Heart left ventricle (tissue), 16 donors: Measurements from ENCODE around the gene COPS7B. TPM values are rescaled to one million over a fixed set of nuclear protein-coding genes. Genes with fewer than 3 reads are reported as not detected.
A peak's percentile ranks its signal among the peaks of the same experiment; 100 is the strongest.

Experiments
- ATAC-seq, 4 donors: fragments of 200-7000 bp; cut with Tn5 transposase; one replicate each; pipeline ENCODE4 v1.9.1; 2020 to 2022; ENCODE audit warnings: moderate library complexity in 4 of 4, mild to moderate bottlenecking in 3 of 4, moderate number of reproducible peaks in 1 of 4
- DNase-seq, 5 donors: peaks; one replicate each; pipeline ENCODE4 v3.0.0-alpha.2; 2020
- H3K27ac ChIP-seq, 12 donors: fragments of 200-600 bp; sonication (generic) in 4 of 12; one replicate each; pipeline versions ENCODE4 v1.5.0 to v1.8.0; 2016 to 2022; ENCODE audit warnings: mild to moderate bottlenecking in 2 of 12
- H3K27me3 ChIP-seq, 9 donors: fragments of 200-600 bp; sonication (generic) in 2 of 9; one replicate each; pipeline versions ENCODE4 v1.5.1 to v1.8.0; 2016 to 2022; ENCODE audit warnings: mild to moderate bottlenecking in 3 of 9
- H3K36me3 ChIP-seq, 9 donors: fragments of 200-600 bp; sonication (generic) in 2 of 9; one replicate each; pipeline versions ENCODE4 v1.5.0 to v1.8.0; 2018 to 2022; ENCODE audit warnings: mild to moderate bottlenecking in 2 of 9
- H3K4me1 ChIP-seq, 12 donors: fragments of 200-600 bp; sonication (generic) in 4 of 12; one replicate each; pipeline versions ENCODE4 v1.5.0 to v1.8.0; 2016 to 2022; ENCODE audit warnings: mild to moderate bottlenecking in 3 of 12
- H3K4me3 ChIP-seq, 12 donors: fragments of 200-600 bp; sonication (generic) in 4 of 12; one replicate each; pipeline versions ENCODE4 v1.5.0 to v1.8.0; 2017 to 2022; ENCODE audit warnings: mild to moderate bottlenecking in 9 of 12, moderate library complexity in 4 of 12
- H3K9me3 ChIP-seq, 12 donors: fragments of 200-600 bp; sonication (generic) in 4 of 12; one replicate each; pipeline versions ENCODE4 v1.5.0 to v1.8.0; 2016 to 2022; ENCODE audit warnings: mild to moderate bottlenecking in 1 of 12
- POLR2A ChIP-seq, 2 donors: fragments of 450-650 bp; IDR thresholded peaks; one replicate each; pipeline ENCODE4 v1.6.1; 2017; ENCODE audit warnings: antibody characterized with exemption in 2 of 2, mild to moderate bottlenecking in 2 of 2, moderate library complexity in 2 of 2
- WGBS, 4 donors: extraction: QIAGEN DNeasy Blood & Tissue Kit in 2 of 4; methylation state at CpG; one replicate each; pipeline versions ENCODE4 v1.1.5 to v1.1.7; 2013 to 2018; 5-methylcytosine and 5-hydroxymethylcytosine counted together
- intact Hi-C, 10 donors: fragments of 100-400 bp; cut with DNase I; formaldehyde crosslinking; loops; one replicate each; pipeline versions ENCODE4 v1.11.1 to v1.14.2; 2022
- polyA plus RNA-seq, 2 donors: library from polyadenylated mRNA; stranded (reverse); fragments of 200-250 nt; gene quantifications; one replicate each; pipeline ENCODE4 v1.2.3, GENCODE V29; 2013
- total RNA-seq, 9 donors: library from RNA; depleted of rRNA in 2 of 9; stranded (reverse); fragments of >200 nt in 2 of 9; fragmentation: NEBNext Ultra II Directional in 3 of 9; extraction: Animal tissue kit (Norgen Biotek cat#: 25700) in 3 of 9; gene quantifications; one replicate each; pipeline versions ENCODE4 v1.1.0 to v1.2.4, GENCODE V29; 2016 to 2023
- TF ChIP-seq, protein P1 (sequence below), 12 donors: fragments of 200-600 bp; sonication (generic) in 4 of 12; IDR thresholded peaks; one replicate each; pipeline versions ENCODE4 v1.5.0 to v1.8.0; 2018 to 2022; ENCODE audit warnings: antibody characterized with exemption in 12 of 12, mild to moderate bottlenecking in 5 of 12
- donor health status: ischemic (EF 13 %, LVEDD 7.1; RV severe dilation, severe dysfunction).
- donor health status: healthy with polysubstance abuse.
- donor health status: DM: no; HTN: yes; CAD: no.
- donor health status: DM: no; HTN: no; CAD: no.
- donor health status: ischemic (EF 25% LVEDD 6.9; RV normal size, moderate dysfunction).
- donor health status: ischemic (EF 25% LVEDD 5.7; RV mildly dilated, moderate dysfunction).
- donor health status: healthy.
- donor health status: DM: yes; HTN: yes; CAD: no.
- donor health status: ischemic (EF 35%, LVEDD 5.7; RV mildly dilated, moderate dysfunction).
- donor health status: nonischemic (EF 11% LVEDD 7.7; RV severe dilation, severe dysfunction).
- donor health status: DM: yes; HTN: yes; CAD: no.
- donor health status: PGD.
- donor health status: ischemic (EF 29% LVEDD 5.4; RV normal size, mild dysfunction).
- donor health status: nonischemic (EF 23%, LVEDD 6.1; RV moderate dilation, normal function).

Gene COPS7B
- total and polyA plus RNA-seq, 11 donors: 12.3 to 27.7 (median 18.9) TPM

DNA sequence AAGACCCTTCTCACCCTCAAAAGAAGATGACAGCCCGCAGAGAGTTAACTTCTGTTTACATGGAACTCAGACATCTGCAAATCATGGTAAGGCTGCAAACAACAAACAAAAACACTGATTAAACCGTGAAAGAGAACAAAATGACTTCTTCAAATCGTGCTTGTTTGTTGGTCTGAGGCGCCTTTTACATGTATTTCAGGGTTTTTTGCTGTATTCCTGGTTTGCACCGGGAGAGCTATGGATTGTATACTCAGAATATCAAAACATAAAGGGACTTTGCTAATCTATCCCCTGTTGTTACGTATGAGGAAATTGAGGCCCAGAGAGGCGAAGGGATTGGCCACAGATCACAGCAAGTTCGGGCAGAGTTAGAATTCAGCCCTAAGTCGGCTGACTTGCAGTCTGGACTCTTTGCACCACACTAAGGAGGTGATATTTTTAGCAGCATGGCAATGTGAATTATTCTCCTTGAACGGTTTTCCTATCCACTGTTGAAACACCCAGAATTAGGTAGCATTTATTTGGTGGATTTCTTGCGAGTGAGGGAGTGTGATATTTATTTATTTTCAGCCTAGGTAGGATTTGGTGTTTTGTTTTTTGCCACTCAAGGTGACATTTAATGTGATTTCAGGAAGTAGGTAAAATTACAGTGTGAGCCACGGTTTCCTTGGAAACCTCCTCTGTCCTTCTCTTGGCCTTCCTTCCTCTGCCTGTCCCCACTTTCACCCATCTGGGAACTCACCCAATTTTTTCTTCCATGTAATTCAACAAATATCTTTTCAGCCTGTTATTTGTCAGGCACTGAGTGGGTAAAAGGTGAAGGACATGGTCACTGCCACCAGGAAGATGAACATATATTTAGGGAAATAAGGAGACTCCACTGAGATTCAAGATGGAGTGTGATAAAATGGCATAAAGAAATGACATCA lies 4.2 kb upstream of the COPS7B start:
- intact Hi-C loops: loop anchor here in 4 of 10 donors (5.0 to 10.0 kb wide), 4 partner anchors 75 to 177 kb away; partner anchors contain the start of gene PTMA (in 1 of the 4)
- TF ChIP-seq, protein P1, sequence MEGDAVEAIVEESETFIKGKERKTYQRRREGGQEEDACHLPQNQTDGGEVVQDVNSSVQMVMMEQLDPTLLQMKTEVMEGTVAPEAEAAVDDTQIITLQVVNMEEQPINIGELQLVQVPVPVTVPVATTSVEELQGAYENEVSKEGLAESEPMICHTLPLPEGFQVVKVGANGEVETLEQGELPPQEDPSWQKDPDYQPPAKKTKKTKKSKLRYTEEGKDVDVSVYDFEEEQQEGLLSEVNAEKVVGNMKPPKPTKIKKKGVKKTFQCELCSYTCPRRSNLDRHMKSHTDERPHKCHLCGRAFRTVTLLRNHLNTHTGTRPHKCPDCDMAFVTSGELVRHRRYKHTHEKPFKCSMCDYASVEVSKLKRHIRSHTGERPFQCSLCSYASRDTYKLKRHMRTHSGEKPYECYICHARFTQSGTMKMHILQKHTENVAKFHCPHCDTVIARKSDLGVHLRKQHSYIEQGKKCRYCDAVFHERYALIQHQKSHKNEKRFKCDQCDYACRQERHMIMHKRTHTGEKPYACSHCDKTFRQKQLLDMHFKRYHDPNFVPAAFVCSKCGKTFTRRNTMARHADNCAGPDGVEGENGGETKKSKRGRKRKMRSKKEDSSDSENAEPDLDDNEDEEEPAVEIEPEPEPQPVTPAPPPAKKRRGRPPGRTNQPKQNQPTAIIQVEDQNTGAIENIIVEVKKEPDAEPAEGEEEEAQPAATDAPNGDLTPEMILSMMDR (IDR thresholded peaks at IDR 0.05): no peak
- no peak for TF ChIP-seq POLR2A (IDR thresholded peaks at IDR 0.05)
- Histone ChIP-seq H3K4me3 (peak overlapping the region; percentile 59 to 95 (median 87)), H3K36me3 (peaks cover 0 to 4% (median 0%) of the 10 kb centered on the region in 9 donors), H3K9me3 (no peaks in the 10 kb centered on the region), H3K27ac (peak overlapping the region; percentile 54 to 93 (median 90)), H3K4me1 (peaks cover 0 to 62% (median 35%) of the 10 kb centered on the region in 12 donors), H3K27me3 (no peaks in the 10 kb centered on the region)
- peak in 3 of 4 donors; percentile 22 to 30 (median 23) for ATAC-seq
- DNase-seq: peak in 2 of 5 donors; percentile 16 to 24
- WGBS, 4 donors: 1 to 3% (median 2%) methylated on average over 10 to 12 of the region's 12 CpGs

DNA sequence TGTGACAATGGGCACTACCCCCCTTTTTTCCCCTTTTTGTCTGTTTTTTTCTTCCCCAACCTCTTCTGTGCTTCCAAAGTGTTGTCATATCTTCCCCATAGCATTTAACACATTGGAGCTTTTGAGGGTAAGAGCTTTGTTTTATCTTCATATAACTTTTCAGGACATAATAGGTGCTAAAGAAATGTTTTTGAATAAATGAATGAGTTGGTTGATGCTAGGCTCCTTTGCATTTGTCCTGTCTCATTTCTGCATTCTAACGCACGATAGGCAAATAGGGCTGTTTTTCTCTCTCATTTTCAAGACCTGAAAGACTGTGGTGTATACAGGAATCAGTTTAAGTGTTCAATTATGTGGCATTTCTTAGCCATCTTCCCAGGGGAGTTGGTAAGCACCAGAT lies 832 bp upstream of the COPS7B start:
- ATAC-seq (no peak), DNase-seq (no peak)
- H3K9me3 ChIP-seq: no peaks in the 10 kb centered on the region
- peaks cover 0 to 84% (median 39%) of the 10 kb centered on the region in 12 donors for H3K4me1 ChIP-seq
- WGBS, 4 donors: 77 to 87% (median 81%) methylated on average over 2 of the region's 2 CpGs
- intact Hi-C loops: loop anchor here in 1 of 10 donors (10.0 kb wide), 1 partner anchor 181 kb away; no protein-coding TSS in a partner anchor
- no peak for TF ChIP-seq POLR2A (IDR thresholded peaks at IDR 0.05)
- TF ChIP-seq, protein P1 (IDR thresholded peaks at IDR 0.05): no peak
- peaks cover 0 to 24% (median 13%) of the 10 kb centered on the region in 9 donors for H3K36me3 ChIP-seq
- H3K4me3 ChIP-seq: peak overlapping the region in 2 of 12 donors; percentile 74 to 98
- no peaks in the 10 kb centered on the region for H3K27me3 ChIP-seq
- H3K27ac ChIP-seq: peak overlapping the region in 3 of 12 donors; percentile 36 to 82 (median 77)

- TF ChIP-seq POLR2A (IDR thresholded peaks at IDR 0.05): no peak
- TF ChIP-seq, protein P1 (IDR thresholded peaks at IDR 0.05): no peak
- ATAC-seq (no peak), DNase-seq (no peak)
- H3K9me3 ChIP-seq: no peaks in the 10 kb centered on the region
- H3K27me3 ChIP-seq: no peaks in the 10 kb centered on the region
- H3K36me3 ChIP-seq: peaks cover 0 to 24% (median 13%) of the 10 kb centered on the region in 9 donors
- H3K4me3 ChIP-seq: peak overlapping the region; percentile 74 to 99 (median 96)
- intact Hi-C loops: loop anchor here in 1 of 10 donors (10.0 kb wide), 1 partner anchor 181 kb away; no protein-coding TSS in a partner anchor
- peaks cover 0 to 80% (median 39%) of the 10 kb centered on the region in 12 donors for H3K4me1 ChIP-seq
- 40 to 47% (median 43%) methylated on average over 6 of the region's 6 CpGs for WGBS, 4 donors
- peak overlapping the region in 11 of 12 donors; percentile 36 to 82 (median 77) for H3K27ac ChIP-seq
Observed at GRCh38 chr2:231785822-231786176, 446 bp upstream of the COPS7B start.

DNA sequence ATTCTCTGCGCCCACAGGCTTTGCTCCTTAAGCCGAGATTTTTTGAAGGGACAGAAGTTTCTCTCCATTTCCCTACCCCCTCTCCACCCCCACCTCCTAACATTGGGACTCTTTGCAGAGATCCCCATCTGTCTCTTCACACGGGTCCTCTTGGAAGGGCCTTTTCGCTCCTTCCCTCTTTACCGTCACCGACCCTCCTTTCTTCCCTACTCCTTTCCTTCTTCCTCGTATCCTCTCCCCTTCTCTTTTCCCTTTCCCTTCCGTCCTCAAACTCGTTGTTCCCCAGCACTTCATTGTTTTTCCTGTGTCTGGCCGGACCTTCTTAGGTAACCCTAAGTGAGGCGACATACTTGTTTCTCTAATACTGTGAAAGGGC lies 660 bp downstream of the COPS7B start:
- ATAC-seq (no peak), DNase-seq (no peak)
- intact Hi-C loops: loop anchor here in 1 of 10 donors (10.0 kb wide), 1 partner anchor 182 kb away; no protein-coding TSS in a partner anchor
- peaks cover 0 to 80% (median 39%) of the 10 kb centered on the region in 12 donors for H3K4me1 ChIP-seq
- peak overlapping the region in 6 of 12 donors; percentile 65 to 81 (median 78) for H3K27ac ChIP-seq
- peaks cover 0 to 35% (median 16%) of the 10 kb centered on the region in 9 donors for H3K36me3 ChIP-seq
- H3K4me3 ChIP-seq: peak overlapping the region; percentile 74 to 99 (median 96)
- 10 to 16% (median 15%) methylated on average over 11 of the region's 11 CpGs for WGBS, 4 donors
- no peaks in the 10 kb centered on the region for H3K27me3 ChIP-seq
- H3K9me3 ChIP-seq: no peaks in the 10 kb centered on the region
- TF ChIP-seq, protein P1 (IDR thresholded peaks at IDR 0.05): no peak
- no peak for TF ChIP-seq POLR2A (IDR thresholded peaks at IDR 0.05)
